WI38 (cell line): ENCODE measurements around the gene AIFM3.

Experiments used
- H3K4me3 ChIP-seq: 2 replicates; pipeline ENCODE4 v1.5.1; 2011; ENCODE audit warnings: low read depth, mild to moderate bottlenecking, control low read depth, low read length
- CTCF ChIP-seq: IDR thresholded peaks from 2 replicates; pipeline ENCODE4 v1.5.1; 2012; ENCODE audit warnings: low read depth, mild to moderate bottlenecking, control low read depth, low read length

Gene AIFM3

DNA sequence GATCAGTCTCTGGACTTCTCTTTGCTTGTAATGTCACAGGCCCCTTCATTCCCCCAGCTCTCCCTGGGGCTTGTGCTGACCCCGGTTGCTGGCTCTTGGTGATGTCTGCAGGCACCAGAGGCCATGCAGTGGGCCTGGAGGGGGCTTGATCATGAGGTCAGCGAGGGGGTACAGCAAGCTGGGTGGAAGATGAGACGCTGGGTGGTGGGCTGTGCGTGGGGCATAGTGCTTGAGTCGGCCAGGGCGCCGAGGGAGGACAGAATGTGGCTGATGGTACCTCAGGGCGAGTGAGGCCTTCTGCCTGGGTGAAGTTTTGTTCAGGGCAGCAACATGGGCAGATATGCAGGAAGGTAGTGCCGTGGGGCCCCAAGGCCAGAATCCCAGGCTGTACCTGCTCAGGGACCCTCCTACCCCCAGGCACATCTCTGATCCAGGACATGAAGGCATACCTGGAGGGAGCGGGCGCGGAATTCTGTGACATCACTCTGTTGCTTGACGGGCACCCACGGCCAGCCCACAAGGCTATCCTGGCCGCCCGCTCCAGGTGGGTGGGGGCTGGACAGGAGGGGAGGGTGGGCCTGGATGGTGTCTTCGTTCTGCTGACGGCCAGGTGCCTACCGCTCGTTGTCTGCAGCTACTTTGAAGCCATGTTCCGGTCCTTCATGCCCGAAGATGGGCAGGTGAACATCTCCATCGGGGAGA lies 28.4 kb downstream of the AIFM3 start:
- no peak overlapping the region for H3K4me3 ChIP-seq
- TF ChIP-seq CTCF: no peak

DNA sequence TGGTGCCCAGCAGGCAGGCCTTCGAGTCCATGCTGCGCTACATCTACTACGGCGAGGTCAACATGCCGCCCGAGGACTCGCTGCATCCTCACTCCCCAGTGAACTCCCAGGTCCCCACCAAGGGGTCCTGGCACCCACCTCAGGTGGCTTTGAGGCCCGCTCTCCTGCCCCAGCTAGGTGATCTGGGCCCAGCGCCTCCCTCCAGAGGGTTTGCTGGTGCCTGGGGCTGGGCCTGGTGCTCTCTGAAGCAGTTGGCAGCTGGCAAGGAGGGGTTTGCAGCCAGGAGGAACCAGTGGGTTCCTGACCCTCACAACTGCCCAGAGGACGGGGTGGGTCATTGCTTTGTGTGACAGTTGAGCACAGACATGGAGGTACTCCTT lies 29.0 kb downstream of the AIFM3 start:
- no peak overlapping the region for H3K4me3 ChIP-seq
- TF ChIP-seq CTCF: no peak

DNA sequence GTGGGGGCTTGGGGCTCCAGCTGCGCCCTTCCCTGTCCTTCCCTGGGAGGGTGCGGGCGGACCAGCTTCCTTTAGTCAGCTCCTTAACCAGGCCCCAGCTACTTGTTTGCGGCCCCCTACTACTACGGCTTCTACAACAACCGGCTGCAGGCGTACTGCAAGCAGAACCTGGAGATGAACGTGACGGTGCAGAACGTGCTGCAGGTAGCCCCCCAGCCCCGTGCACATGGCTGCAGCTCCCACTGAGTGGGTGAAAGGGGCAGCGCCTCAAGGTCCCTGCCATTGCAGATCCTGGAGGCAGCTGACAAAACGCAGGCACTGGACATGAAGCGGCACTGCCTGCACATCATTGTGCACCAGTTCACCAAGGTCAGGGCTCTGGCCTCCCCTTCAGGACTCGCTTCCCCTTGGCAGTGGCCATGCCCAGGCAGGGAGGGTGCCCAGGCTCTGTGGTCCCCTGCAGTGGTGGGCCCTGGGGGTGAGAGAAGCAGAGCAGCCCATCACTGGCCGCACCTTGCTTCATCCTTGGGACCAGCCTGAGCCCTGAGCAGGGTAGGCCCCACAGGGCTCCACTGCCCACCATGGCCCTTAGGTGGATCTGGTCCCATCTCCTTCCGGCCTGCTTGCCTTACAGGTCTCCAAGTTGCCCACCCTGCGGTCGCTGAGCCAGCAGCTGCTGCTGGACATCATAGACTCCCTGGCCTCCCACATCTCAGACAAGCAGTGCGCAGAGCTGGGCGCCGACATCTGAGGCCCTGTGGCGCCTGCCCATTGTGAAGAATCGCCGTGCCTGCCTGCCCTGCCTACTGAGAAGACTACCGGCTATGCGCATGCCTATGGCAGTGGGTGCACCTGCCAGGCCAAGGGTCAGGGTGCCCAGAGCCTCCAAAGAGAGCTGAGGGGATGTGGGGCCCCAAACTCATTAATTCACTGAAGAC lies 29.8 kb downstream of the AIFM3 start:
- no peak for TF ChIP-seq CTCF

DNA sequence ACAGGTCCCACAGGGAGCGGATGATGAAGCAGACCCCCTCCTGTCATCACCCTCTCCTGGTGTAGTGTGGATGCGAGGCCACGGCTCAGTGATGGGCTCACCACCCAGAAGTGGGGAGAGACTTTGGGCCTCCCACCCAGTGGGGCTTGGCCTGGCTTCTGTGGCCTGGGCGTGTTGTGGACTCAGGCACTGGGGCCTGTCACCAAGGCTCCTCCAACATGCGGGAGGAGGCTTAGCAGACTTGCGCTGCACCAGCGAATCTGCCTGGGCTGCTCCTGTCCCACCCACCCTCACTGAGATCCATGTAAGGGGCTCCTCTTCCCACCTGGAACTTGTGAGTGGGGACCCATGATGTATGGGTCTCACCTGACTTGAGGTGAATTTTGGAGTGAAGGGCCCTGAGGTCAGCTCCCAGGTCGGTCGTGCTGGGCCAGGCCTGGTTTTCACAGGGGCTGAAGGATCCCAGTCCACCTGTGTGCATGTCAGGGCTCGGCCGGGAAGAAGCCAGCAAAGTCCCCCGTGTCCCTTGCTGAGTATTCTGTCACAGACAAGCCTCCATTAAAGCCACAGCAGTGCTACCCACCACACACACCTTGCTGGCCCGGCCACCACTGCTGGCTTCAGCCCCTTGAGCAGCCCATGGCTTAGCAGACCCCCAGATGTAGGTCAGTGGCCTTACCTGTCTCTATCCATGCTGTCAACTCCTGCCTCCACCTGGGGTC lies 30.6 kb downstream of the AIFM3 start:
- H3K4me3 ChIP-seq: no peak overlapping the region
- no peak for TF ChIP-seq CTCF

More for the DNA sequence above, 29.8 kb downstream of the AIFM3 start:
- H3K4me3 ChIP-seq: no peak overlapping the region

GRCh38 chr22:20998411-20999336 lies 31.6 kb downstream of the AIFM3 start:
- no peak overlapping the region for H3K4me3 ChIP-seq
- TF ChIP-seq CTCF: no peak

GRCh38 chr22:20999350-21000206 lies 32.5 kb downstream of the AIFM3 start:
- no peak for TF ChIP-seq CTCF
- H3K4me3 ChIP-seq: no peak overlapping the region
